RWPE1 (cell line): ENCODE measurements around the gene MRPS18B.

Experiments
- CTCF ChIA-PET: fragments of 350-600 bp; sonication (Branson Sonifier 250); formaldehyde crosslinking; extraction: SDS; loops from one replicate; lab custom pipeline; 2021; lab: Yijun Ruan, JAX
- POLR2A ChIA-PET: fragments of 400-600 bp; formaldehyde crosslinking; extraction: SDS; loops from one replicate; lab custom pipeline; 2020; ENCODE audit warnings: antibody characterized with exemption; ENCODE audit not compliant: low non-redundant PET; lab: Yijun Ruan, JAX
- DNase-seq: peaks from one replicate; pipeline ENCODE4 v3.0.0; 2012; ENCODE audit warnings: low spot score
- H3K27ac ChIP-seq: fragments of 450-650 bp; 2 replicates; pipeline ENCODE4 v1.5.1; 2017
- TF ChIP-seq, protein P1 (sequence below): fragments of 450-650 bp; conservative IDR thresholded peaks from 2 replicates; pipeline ENCODE4 v1.5.1; 2017; ENCODE audit warnings: low read depth, mild to moderate bottlenecking

MRPS18B gene

DNA sequence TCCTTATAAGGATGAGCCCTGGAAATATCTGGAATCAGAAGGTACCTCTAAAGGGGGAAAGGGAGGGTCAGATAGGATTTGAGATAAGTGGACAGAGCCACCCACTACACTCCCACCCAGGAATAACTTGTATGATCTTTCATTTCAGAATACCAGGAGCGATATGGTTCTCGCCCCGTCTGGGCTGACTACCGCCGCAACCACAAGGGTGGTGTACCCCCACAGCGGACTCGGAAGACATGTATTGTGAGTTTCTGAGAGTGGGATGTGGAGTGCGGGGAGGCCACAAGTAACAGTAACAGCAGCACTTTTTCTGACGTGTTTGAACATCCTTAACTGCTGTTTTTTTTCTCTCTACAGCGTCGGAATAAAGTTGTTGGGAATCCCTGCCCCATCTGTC lies 1.9 kb downstream of the MRPS18B start:
- ChIA-PET POLR2A (no interaction called here), CTCF (no interaction called here)
- TF ChIP-seq, protein P1, sequence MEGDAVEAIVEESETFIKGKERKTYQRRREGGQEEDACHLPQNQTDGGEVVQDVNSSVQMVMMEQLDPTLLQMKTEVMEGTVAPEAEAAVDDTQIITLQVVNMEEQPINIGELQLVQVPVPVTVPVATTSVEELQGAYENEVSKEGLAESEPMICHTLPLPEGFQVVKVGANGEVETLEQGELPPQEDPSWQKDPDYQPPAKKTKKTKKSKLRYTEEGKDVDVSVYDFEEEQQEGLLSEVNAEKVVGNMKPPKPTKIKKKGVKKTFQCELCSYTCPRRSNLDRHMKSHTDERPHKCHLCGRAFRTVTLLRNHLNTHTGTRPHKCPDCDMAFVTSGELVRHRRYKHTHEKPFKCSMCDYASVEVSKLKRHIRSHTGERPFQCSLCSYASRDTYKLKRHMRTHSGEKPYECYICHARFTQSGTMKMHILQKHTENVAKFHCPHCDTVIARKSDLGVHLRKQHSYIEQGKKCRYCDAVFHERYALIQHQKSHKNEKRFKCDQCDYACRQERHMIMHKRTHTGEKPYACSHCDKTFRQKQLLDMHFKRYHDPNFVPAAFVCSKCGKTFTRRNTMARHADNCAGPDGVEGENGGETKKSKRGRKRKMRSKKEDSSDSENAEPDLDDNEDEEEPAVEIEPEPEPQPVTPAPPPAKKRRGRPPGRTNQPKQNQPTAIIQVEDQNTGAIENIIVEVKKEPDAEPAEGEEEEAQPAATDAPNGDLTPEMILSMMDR: no peak
- no peak for DNase-seq
- H3K27ac ChIP-seq: no peak overlapping the region

GRCh38 chr6:30625511-30625910 lies 7.9 kb downstream of the MRPS18B start:
- ChIA-PET POLR2A (no interaction called here), CTCF (interaction anchor here (0.7 kb wide), 1 partner anchor 11 kb away, joined by 8 read pairs; no protein-coding TSS in a partner anchor)
- peak overlapping the region; percentile 78 for H3K27ac ChIP-seq
- TF ChIP-seq, protein P1: no peak
- DNase-seq: no peak

GRCh38 chr6:30626484-30627366 lies 9.1 kb downstream of the MRPS18B start, which contains the start of gene ATAT1:
ATAT1 (plus strand) TSS chr6:30626874.
- ChIA-PET POLR2A (no interaction called here), CTCF (interaction anchor here (0.7 kb wide), 2 partner anchors 13 to 14 kb away, joined by 4 read pairs; no protein-coding TSS in a partner anchor)
- DNase-seq: peak; percentile 91
- TF ChIP-seq, protein P1: no peak; the same call in 1 of the 2 replicates
- peak within 1 kb of the TSS; percentile 78 for H3K27ac ChIP-seq

DNA sequence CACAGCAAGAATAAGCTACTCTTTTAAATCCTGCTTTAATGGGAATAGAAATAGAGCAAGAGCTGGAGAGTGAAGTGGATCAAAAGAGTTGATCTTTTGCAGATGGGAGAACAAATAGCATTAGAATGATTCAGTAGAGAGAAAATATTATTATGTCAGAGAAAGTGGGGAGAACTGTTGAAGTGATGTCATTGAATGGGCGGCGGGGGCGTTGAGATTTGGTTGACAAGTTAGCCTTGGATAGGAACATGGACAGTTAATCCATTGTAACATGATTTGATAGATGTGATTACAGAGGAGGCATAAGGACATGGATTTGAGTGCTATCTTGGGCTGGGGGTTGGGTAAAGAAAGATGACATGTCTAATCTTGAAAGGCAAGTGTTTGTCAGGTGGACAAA lies 18.2 kb downstream of the MRPS18B start:
- no peak for DNase-seq
- no peak overlapping the region for H3K27ac ChIP-seq
- TF ChIP-seq, protein P1: no peak
- POLR2A ChIA-PET: no interaction called here
- CTCF ChIA-PET: no interaction called here

- TF ChIP-seq, protein P1: no peak
- H3K27ac ChIP-seq: no peak overlapping the region
- CTCF ChIA-PET: interaction anchor here (0.6 to 0.8 kb wide), 2 partner anchors 14 to 89 kb away, joined by 3 to 4 read pairs; no protein-coding TSS in a partner anchor
- DNase-seq: no peak
- POLR2A ChIA-PET: interaction anchor here (1.2 kb wide), 1 partner anchor 12 kb away, joined by 3 read pairs; no protein-coding TSS in a partner anchor
These were observed 22.8 kb downstream of the MRPS18B start for GRCh38 chr6:30640481-30640880.

DNA sequence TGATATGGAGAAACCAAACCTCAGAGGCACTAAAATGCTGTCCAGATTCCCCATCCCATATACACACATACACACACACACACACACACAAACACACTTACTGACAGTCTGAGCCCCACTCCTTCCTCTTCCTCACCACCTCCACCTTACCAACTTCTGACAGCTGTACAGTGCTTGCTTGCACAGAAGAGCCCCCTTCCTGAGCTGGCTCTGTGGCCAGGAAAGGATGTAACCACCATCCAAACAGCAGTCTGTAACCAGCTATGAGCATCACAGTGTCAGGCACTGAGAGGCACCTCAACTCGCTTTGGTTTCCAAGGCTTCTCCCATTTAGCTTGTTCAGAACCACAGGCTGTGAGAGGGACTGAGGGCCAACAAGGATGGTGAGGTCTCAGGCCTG lies 23.4 kb downstream of the MRPS18B start:
- no peak overlapping the region for H3K27ac ChIP-seq
- ChIA-PET CTCF (interaction anchor here (0.6 to 0.8 kb wide), 4 partner anchors 15 to 88 kb away, joined by 3 to 4 read pairs (median 4); no protein-coding TSS in a partner anchor), POLR2A (interaction anchor here (0.6 to 1.2 kb wide), 2 partner anchors 12 to 24 kb away, joined by 3 read pairs; partner anchors contain the start of gene PPP1R10)
- DNase-seq: no peak
- TF ChIP-seq, protein P1: no peak
